GM13976 (cell line): Measurements from ENCODE around the gene ZNF215.

Experiments
- DNase-seq: peaks from one replicate; pipeline ENCODE4 v3.0.0; 2012; ENCODE audit warnings: low spot score
- in situ Hi-C: fragments of 300-500 bp; cut with MboI; formaldehyde crosslinking; loops from one replicate; pipeline ENCODE4 v1.12.0; 2022; ENCODE audit warnings: low sequenced_read_pairs, mixed read lengths, inconsistent platforms; ENCODE audit not compliant: unreplicated experiment
- TF ChIP-seq, protein P1 (sequence below): IDR thresholded peaks from 2 replicates; pipeline ENCODE4 v1.5.1; 2012; ENCODE audit warnings: borderline replicate concordance, mild to moderate bottlenecking; ENCODE audit not compliant: insufficient read depth; ENCODE audit errors: extremely low read depth, missing control alignments, control extremely low read depth

ZNF215 gene

DNA sequence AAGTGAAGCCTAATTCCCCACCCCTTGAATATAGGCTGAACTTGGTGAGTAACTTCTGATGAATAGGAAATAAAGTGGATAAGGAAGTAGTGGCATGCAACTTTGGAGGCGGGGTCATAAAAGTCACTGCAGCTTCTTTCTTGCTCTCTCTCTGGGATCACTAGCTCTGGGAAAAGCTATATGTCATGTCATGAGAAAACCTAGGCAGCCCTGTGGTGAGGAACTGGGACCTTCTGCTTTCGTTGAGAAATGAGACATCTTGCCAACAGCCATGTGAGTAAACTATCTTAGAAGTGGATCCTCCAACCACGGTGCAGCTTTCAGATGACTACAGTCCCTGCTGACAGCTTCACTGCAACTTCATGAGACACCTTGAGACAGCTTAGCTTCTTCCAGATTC is 78.3 kb downstream of the ZNF215 start:
- in situ Hi-C loops = no loop called here
- TF ChIP-seq, protein P1, sequence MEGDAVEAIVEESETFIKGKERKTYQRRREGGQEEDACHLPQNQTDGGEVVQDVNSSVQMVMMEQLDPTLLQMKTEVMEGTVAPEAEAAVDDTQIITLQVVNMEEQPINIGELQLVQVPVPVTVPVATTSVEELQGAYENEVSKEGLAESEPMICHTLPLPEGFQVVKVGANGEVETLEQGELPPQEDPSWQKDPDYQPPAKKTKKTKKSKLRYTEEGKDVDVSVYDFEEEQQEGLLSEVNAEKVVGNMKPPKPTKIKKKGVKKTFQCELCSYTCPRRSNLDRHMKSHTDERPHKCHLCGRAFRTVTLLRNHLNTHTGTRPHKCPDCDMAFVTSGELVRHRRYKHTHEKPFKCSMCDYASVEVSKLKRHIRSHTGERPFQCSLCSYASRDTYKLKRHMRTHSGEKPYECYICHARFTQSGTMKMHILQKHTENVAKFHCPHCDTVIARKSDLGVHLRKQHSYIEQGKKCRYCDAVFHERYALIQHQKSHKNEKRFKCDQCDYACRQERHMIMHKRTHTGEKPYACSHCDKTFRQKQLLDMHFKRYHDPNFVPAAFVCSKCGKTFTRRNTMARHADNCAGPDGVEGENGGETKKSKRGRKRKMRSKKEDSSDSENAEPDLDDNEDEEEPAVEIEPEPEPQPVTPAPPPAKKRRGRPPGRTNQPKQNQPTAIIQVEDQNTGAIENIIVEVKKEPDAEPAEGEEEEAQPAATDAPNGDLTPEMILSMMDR = no peak
- DNase-seq = no peak
